GM12865 (cell line): ENCODE measurements around the gene B3GNT7.

Source experiments
- DNase-seq: peaks from one replicate; pipeline ENCODE4 v3.0.0; 2010; ENCODE audit warnings: low read depth
- H3K4me3 ChIP-seq: 2 replicates; pipeline ENCODE4 v1.5.1; 2011; ENCODE audit warnings: mild to moderate bottlenecking, low read depth, low read length, control low read depth
- TF ChIP-seq, protein P1 (sequence below): IDR thresholded peaks from 2 replicates; pipeline ENCODE4 v1.5.1; 2011; ENCODE audit warnings: low read length, control low read depth, low read depth, inconsistent platforms; ENCODE audit not compliant: insufficient read depth; ENCODE audit errors: missing control alignments

The B3GNT7 gene

GRCh38 chr2:231384970-231385369, 10.5 kb upstream of the B3GNT7 start:
- TF ChIP-seq, protein P1, sequence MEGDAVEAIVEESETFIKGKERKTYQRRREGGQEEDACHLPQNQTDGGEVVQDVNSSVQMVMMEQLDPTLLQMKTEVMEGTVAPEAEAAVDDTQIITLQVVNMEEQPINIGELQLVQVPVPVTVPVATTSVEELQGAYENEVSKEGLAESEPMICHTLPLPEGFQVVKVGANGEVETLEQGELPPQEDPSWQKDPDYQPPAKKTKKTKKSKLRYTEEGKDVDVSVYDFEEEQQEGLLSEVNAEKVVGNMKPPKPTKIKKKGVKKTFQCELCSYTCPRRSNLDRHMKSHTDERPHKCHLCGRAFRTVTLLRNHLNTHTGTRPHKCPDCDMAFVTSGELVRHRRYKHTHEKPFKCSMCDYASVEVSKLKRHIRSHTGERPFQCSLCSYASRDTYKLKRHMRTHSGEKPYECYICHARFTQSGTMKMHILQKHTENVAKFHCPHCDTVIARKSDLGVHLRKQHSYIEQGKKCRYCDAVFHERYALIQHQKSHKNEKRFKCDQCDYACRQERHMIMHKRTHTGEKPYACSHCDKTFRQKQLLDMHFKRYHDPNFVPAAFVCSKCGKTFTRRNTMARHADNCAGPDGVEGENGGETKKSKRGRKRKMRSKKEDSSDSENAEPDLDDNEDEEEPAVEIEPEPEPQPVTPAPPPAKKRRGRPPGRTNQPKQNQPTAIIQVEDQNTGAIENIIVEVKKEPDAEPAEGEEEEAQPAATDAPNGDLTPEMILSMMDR, result no peak
- no peak for DNase-seq

GRCh38 chr2:231385429-231385828, 10.1 kb upstream of the B3GNT7 start:
- no peak overlapping the region for H3K4me3 ChIP-seq
- no peak for DNase-seq
- TF ChIP-seq, protein P1, result no peak

More at GRCh38 chr2:231384970-231385369, 10.5 kb upstream of the B3GNT7 start:
- no peak overlapping the region for H3K4me3 ChIP-seq

DNA sequence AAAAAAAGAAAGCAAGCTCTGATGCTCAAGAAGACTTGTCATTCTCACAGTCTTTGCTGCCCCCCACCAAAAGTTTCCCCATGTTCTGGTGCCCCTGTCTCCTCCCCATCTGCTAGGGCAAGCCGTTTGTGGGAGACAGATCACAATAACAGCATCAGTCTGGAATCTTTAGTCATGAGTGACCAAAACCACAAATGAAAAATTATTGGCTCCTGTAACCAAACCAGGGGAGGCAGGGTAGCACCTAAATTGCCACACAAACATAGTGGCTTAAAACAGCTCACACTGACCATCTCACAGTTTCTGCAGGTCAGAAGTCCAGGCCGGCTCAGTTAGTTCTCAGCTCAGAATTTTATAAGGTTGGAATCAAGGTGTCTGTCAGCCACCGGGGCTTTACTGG, 9.1 kb upstream of the B3GNT7 start:
- no peak for DNase-seq
- TF ChIP-seq, protein P1, result no peak
- no peak overlapping the region for H3K4me3 ChIP-seq

- DNase-seq, result no peak
- TF ChIP-seq, protein P1, result no peak
- no peak overlapping the region for H3K4me3 ChIP-seq
Observed at GRCh38 chr2:231387904-231388724, 7.4 kb upstream of the B3GNT7 start.

GRCh38 chr2:231388725-231389346, 6.7 kb upstream of the B3GNT7 start:
- TF ChIP-seq, protein P1, result no peak
- DNase-seq, result no peak
- H3K4me3 ChIP-seq, result no peak overlapping the region

- no peak overlapping the region for H3K4me3 ChIP-seq
Observed at GRCh38 chr2:231390667-231391066, 4.8 kb upstream of the B3GNT7 start.

More at GRCh38 chr2:231390667-231391066, 4.8 kb upstream of the B3GNT7 start:
- TF ChIP-seq, protein P1, result no peak
- no peak for DNase-seq
